Peyer's patch (tissue), 4 donors: ENCODE data around the gene CHCHD3.

Source experiments
- POLR2A ChIP-seq, 2 donors: fragments of 450-650 bp; IDR thresholded peaks; one replicate each; pipeline ENCODE4 v1.5.1; 2017; ENCODE audit warnings: antibody characterized with exemption in 2 of 2, mild to moderate bottlenecking in 2 of 2, moderate library complexity in 2 of 2
- TF ChIP-seq, protein P1 (sequence below), 6 experiments: fragments of 450-650 bp in 4 of 6; fragments of 200-600 bp in 2 of 6; sonication (generic) in 1 of 6; IDR thresholded peaks; one replicate each; pipeline ENCODE4 v1.5.1; 2017 to 2019; ENCODE audit warnings: antibody characterized with exemption in 6 of 6, mild to moderate bottlenecking in 3 of 6, moderate library complexity in 1 of 6

- TF ChIP-seq, protein P1, sequence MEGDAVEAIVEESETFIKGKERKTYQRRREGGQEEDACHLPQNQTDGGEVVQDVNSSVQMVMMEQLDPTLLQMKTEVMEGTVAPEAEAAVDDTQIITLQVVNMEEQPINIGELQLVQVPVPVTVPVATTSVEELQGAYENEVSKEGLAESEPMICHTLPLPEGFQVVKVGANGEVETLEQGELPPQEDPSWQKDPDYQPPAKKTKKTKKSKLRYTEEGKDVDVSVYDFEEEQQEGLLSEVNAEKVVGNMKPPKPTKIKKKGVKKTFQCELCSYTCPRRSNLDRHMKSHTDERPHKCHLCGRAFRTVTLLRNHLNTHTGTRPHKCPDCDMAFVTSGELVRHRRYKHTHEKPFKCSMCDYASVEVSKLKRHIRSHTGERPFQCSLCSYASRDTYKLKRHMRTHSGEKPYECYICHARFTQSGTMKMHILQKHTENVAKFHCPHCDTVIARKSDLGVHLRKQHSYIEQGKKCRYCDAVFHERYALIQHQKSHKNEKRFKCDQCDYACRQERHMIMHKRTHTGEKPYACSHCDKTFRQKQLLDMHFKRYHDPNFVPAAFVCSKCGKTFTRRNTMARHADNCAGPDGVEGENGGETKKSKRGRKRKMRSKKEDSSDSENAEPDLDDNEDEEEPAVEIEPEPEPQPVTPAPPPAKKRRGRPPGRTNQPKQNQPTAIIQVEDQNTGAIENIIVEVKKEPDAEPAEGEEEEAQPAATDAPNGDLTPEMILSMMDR (IDR thresholded peaks at IDR 0.05): no peak
- no peak for TF ChIP-seq POLR2A (IDR thresholded peaks at IDR 0.05)
These were observed 219.8 kb downstream of the CHCHD3 start for GRCh38 chr7:132861940-132862554.
